Stimulated activated naive CD8-positive, alpha-beta T cell treated with anti-CD3 and anti-CD28 coated beads, Interleukin-15, Interleukin-2, amounts not matched to agents 100 ng/mL and 50 ng/mL, for 24 hours (primary cell): ENCODE measurements around the gene USH1G.
A peak's percentile ranks its signal among the peaks of the same experiment; 100 is the strongest.
"Not testable (repeated sequence)": the region's sequence is repeated elsewhere in the genome, so short reads cannot be mapped to it uniquely, and the experiment has no call there.

Source experiments
- H3K27ac Mint-ChIP-seq: one replicate; pipeline ENCODE4 v1.8.0; 2021; ENCODE audit warnings: mild to moderate bottlenecking, mixed read lengths
- H3K27me3 Mint-ChIP-seq: one replicate; pipeline ENCODE4 v1.8.0; 2021; ENCODE audit warnings: mixed read lengths
- H3K36me3 Mint-ChIP-seq: one replicate; pipeline ENCODE4 v1.8.0; 2021; ENCODE audit warnings: low read depth, mixed read lengths
- H3K4me1 Mint-ChIP-seq: one replicate; pipeline ENCODE4 v1.8.0; 2021; ENCODE audit warnings: low read depth, mixed read lengths
- H3K4me3 Mint-ChIP-seq: one replicate; pipeline ENCODE4 v1.8.0; 2021; ENCODE audit warnings: mild to moderate bottlenecking, mixed read lengths
- H3K9me3 Mint-ChIP-seq: one replicate; pipeline ENCODE4 v1.8.0; 2021; ENCODE audit warnings: mixed read lengths

The USH1G gene

GRCh38 chr17:74922694-74923537 lies at the start of gene USH1G:
USH1G (minus strand) TSS chr17:74923255; CDS start chr17:74923073, 182 bp downstream.
- Mint-ChIP-seq H3K27ac (no peak within 1 kb of the TSS), H3K36me3 (no peaks in the 10 kb centered on the region), H3K9me3 (no peaks in the 10 kb centered on the region), H3K27me3 (peaks cover 51% of the 10 kb centered on the region), H3K4me3 (no peak within 1 kb of the TSS), H3K4me1 (no peaks in the 10 kb centered on the region)

DNA sequence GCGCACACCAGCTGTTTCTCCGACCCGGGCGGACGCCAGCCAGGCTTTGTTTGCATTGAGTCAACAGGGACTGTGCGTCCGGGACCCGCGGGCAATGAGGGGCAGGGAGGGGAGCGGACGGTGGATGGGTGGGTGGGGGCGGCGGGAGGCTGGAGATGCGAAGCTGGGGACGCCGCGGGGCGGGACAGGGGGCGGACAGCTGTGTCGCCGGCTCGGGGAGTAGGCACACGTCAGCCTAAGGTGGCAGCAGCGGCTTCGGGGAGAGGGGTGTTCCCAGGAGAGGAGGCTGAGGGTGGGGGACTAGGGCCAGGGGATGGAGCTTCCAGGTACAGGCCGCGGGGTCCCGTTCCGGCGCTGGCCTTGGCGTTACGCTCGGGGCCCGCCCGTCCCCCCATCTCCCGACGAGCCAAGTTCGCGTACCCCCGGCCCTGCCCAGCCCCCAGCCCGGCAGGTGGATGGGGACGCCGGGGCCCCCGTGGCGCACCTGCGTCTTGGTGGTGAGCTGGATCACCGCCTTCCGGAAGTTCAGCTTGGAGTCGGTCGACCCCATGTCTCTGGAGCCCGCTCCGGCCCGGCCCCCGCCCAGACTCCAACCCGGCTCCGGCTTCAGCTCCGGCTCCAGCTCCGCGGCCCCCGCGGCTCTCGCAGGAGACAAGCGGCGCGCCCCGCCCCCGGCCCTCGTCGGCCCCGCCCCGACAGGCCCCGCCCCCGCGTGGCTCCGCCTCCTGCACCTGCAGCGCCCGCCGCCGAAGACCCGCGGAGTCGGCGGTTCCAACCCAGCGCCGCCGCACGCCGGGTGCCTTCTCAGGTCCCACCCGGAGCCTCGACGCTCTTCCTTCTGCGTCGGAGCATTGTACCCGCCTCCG lies 49.3 kb upstream of the USH1G start, which contains the start of gene HID1:
Gene HID1, minus strand, starts transcription at position 653 of the 866 bp plus-strand sequence. Its CDS starts 103 bp downstream, at position 550.
- Mint-ChIP-seq H3K36me3 (no peaks in the 10 kb centered on the region), H3K4me1 (peaks cover 5% of the 10 kb centered on the region), H3K27me3 (peaks cover 18% of the 10 kb centered on the region)

GRCh38 chr17:74971842-74972106 lies 48.7 kb upstream of the USH1G start:
- Mint-ChIP-seq H3K27ac (no peak overlapping the region), H3K4me1 (peaks cover 5% of the 10 kb centered on the region), H3K9me3 (no peaks in the 10 kb centered on the region), H3K27me3 (peaks cover 18% of the 10 kb centered on the region), H3K36me3 (no peaks in the 10 kb centered on the region), H3K4me3 (no peak overlapping the region)

More for the DNA sequence above, 49.3 kb upstream of the USH1G start, which contains the start of gene HID1:
- H3K27ac Mint-ChIP-seq = no peak within 1 kb of the TSS
- H3K4me3 Mint-ChIP-seq = peak within 1 kb of the TSS; percentile 76
- H3K9me3 Mint-ChIP-seq = no peaks in the 10 kb centered on the region

DNA sequence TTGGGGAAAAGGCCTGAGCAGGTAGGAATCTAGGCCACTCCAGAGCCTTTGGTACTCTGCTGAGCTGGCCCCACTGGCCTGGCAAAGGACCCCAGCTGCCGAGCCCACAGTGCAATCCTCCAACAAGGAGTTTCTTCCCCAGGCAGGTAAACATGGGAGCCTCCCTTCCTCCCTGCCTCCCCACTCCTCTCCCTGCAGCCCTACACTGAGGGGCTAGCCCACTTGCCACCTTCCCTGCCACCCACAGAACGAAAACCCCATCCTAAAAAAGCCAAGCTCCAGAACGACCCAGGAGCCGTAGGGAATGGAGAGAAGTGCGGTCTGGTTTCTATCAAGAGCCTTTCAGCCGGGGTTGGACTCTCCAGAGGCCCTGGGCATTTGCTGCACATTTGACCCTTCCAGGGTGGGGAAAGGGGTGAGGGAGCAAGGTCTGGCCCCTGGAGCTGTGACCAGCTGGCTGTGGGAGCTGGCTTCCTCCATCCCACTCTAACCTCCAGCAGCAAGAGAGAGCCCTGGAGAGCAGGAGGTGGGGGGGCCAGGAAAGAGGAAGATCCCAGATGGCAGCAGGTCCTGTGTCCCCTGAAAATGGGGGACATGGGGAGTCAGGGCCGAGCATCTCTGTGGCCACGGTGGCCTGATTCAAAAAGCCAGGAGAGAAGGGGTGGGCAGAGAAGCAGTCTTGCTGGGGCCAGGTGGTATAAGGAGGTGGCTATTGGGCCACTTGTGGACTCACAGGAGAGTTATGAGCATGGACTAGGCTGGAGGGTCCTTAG lies 48.2 kb upstream of the USH1G start:
- Mint-ChIP-seq H3K9me3 (no peaks in the 10 kb centered on the region), H3K27ac (no peak overlapping the region), H3K36me3 (no peaks in the 10 kb centered on the region), H3K4me1 (peaks cover 5% of the 10 kb centered on the region), H3K27me3 (peaks cover 18% of the 10 kb centered on the region), H3K4me3 (peak overlapping the region; percentile 35)

GRCh38 chr17:74970395-74970794 lies 47.3 kb upstream of the USH1G start:
- Mint-ChIP-seq H3K27me3 (peaks cover 15% of the 10 kb centered on the region), H3K27ac (no peak overlapping the region), H3K36me3 (no peaks in the 10 kb centered on the region), H3K9me3 (no peaks in the 10 kb centered on the region), H3K4me1 (peaks cover 5% of the 10 kb centered on the region), H3K4me3 (no peak overlapping the region)

DNA sequence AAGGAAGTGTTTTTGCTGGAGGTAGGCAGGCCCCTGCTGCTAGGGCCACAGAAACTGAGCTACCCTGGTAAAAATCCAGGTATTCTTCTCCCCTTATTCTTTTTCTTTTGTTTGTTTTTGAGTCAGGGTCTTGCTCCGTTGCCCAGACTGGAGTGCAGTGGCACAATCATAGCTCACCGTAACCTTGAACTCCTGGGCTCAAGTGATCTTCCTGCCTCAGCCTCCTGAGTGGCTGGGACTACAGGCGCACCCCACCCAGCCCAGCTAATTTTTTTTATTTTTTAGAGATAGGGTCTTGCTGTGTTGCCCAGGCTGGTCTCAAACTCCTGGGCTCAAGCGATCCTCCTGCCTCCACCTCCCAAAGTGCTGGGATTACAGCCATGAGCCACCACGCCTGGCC lies 46.4 kb upstream of the USH1G start:
- H3K4me3 Mint-ChIP-seq, H3K27ac Mint-ChIP-seq, H3K36me3 Mint-ChIP-seq, H3K4me1 Mint-ChIP-seq, H3K9me3 Mint-ChIP-seq: not testable (repeated sequence)
- peaks cover 11% of the 10 kb centered on the region for H3K27me3 Mint-ChIP-seq

DNA sequence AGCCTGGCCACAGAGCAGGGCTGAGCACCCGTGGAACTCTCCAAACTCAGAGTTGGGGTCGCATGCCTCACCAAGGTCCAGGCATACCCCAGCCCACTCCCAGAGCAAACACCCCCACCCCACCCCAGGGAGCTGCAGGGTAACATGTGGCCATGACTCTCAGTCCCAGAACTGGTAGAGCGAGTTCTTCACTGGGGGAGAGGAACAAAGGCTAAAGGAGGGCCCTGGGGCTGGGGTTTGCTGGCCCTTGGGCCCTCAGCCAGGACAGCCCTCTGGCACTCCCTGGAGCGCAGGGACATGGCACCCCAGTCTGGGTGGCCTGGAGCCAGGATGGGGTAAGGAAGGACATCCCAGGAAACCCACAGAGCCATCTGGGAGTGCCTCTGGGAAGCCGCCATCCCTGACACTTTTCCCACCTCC lies 45.3 kb upstream of the USH1G start:
- Mint-ChIP-seq H3K27ac (no peak overlapping the region), H3K4me3 (no peak overlapping the region), H3K4me1 (peaks cover 5% of the 10 kb centered on the region), H3K9me3 (no peaks in the 10 kb centered on the region), H3K36me3 (no peaks in the 10 kb centered on the region), H3K27me3 (peaks cover 7% of the 10 kb centered on the region)

DNA sequence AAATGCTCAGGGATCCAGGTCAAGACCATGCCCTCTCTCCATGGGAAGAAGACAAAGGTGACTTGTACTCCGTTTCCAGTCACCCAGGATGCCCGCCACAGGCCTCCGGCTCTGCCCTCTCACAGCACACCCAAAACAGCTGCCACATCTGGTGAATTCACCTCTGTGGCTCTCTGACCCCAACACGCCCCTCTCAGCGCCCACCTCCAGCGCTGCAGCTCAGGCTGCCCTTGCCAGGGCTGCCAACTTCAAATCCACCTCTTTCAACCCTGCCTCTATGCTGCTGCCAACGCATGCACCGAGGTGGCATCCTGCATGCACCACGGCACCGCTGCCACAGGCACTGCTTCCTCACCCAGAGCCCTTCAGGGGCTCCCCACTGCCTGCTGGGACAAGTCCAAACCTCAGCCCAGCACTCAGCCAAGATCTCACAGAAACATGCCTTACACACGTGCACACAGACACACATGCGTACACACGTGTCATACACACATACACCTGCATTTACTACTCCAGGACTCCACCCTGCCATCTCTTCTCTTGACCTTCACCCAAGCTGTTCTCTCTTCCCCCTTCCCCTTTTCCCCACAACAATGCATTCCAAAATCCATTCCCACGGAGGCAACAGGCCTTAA lies 42.0 kb upstream of the USH1G start:
- H3K27ac Mint-ChIP-seq = no peak overlapping the region

GRCh38 chr17:74964246-74964761 lies 41.2 kb upstream of the USH1G start:
- Mint-ChIP-seq H3K9me3 (no peaks in the 10 kb centered on the region), H3K4me3 (no peak overlapping the region), H3K36me3 (no peaks in the 10 kb centered on the region), H3K27ac (no peak overlapping the region), H3K27me3 (no peaks in the 10 kb centered on the region), H3K4me1 (peaks cover 7% of the 10 kb centered on the region)

More for the DNA sequence above, 42.0 kb upstream of the USH1G start:
- Mint-ChIP-seq H3K36me3 (no peaks in the 10 kb centered on the region), H3K9me3 (no peaks in the 10 kb centered on the region), H3K4me3 (no peak overlapping the region), H3K4me1 (peaks cover 7% of the 10 kb centered on the region), H3K27me3 (no peaks in the 10 kb centered on the region)

DNA sequence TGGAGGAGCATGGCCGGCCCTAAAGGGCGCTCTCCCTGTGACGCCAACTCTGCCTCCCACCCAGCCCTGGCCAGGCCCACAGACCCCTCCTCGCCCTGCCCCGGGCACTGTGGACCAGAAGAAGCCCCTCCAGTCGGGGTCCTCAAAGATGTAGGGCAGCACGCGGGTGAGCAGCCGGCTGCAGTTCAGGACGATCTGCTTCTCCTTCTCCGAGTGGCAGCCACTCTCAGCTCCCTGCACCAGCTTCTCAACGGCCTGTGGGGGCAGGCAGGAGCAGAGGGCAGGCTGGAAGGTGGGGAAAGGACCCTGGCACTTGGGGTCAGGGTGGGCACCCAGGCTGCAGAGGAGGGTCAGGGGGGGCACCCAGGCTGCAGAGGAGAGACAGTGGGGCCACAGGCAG lies 40.6 kb upstream of the USH1G start:
- no peaks in the 10 kb centered on the region for H3K27me3 Mint-ChIP-seq
- no peak overlapping the region for H3K27ac Mint-ChIP-seq
- H3K4me1 Mint-ChIP-seq = peaks cover 7% of the 10 kb centered on the region
- no peaks in the 10 kb centered on the region for H3K36me3 Mint-ChIP-seq
- H3K4me3 Mint-ChIP-seq = no peak overlapping the region
- no peaks in the 10 kb centered on the region for H3K9me3 Mint-ChIP-seq

DNA sequence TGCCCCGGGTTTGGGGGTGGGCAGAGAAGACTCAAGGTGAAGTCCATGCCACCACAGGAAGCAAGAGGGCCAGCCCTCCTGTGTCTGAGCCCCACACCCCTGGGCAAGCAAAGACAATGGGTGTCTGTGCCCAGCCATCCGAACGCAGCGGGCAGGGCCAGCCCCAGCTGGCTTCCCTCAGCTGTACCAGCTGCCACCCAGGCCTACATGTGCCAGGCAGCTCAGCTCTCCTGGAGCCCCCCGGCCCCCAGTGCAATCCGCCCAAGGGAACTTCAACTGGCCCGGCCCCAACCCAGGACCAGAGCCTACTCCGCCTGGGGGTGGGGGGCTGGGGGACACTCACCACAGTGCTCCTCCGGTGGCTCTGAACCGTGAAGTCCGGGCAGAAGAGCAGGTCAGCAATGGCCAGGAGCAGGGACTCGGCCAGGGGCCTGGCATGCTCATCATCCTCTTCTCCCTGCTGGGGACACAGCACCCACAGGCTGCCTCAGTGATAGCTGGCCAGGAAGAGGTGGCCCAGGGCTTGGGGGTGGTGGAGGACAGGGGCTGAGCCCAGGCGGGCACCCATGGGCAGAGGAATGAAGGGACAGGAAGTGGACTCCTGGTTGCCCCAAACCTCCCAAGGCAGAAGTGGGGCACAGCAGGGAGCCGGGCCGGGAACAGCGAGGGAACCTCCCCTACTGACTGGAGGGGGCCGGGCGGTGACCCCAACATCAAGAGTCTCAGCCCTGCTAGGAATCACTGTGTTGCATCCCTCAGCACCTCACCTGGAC lies 39.8 kb upstream of the USH1G start:
- H3K27ac Mint-ChIP-seq = no peak overlapping the region
- H3K36me3 Mint-ChIP-seq = no peaks in the 10 kb centered on the region
- no peaks in the 10 kb centered on the region for H3K9me3 Mint-ChIP-seq
- no peak overlapping the region for H3K4me3 Mint-ChIP-seq
- no peaks in the 10 kb centered on the region for H3K27me3 Mint-ChIP-seq
- H3K4me1 Mint-ChIP-seq = peaks cover 7% of the 10 kb centered on the region

GRCh38 chr17:74961657-74962350 lies 38.7 kb upstream of the USH1G start:
- H3K27me3 Mint-ChIP-seq = no peaks in the 10 kb centered on the region
- no peaks in the 10 kb centered on the region for H3K36me3 Mint-ChIP-seq
- H3K27ac Mint-ChIP-seq = no peak overlapping the region
- H3K9me3 Mint-ChIP-seq = no peaks in the 10 kb centered on the region
- H3K4me3 Mint-ChIP-seq = no peak overlapping the region
- H3K4me1 Mint-ChIP-seq = peaks cover 7% of the 10 kb centered on the region

DNA sequence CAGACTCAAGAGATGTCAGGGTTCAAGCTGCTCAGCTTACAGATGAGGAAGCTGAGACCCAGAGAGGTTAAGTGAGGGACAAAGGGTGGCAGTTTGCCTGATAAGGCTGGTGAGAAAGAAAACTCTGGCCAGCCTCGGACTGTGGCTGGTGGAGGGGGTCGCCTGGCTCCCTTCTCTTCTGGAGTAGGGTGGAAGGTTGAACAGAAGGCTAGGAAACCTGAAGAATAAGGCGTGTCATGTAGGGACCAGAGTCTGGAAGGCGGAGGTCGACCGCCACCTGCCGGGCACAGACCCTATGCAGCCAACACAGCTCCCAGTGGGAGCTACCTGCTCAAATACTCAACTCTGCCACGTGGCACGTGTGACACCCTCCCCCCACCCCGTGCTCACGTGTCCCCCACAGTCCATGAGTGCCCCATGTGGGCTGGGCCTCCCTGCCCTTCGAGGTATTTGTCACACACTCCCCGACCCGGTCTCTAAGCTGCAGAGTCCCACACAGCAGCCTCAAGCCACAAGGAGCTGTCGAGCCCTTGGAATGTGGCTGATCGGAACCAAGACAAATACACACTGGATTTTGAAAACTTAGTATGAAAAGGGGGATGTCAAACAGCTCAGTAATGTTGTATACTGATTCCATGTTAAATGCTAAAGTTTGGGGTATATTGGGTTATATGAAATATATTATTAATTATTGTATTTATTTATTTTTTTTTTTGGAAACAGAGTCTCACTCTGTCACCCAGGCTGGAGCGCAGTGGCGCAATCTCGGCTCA lies 37.7 kb upstream of the USH1G start:
- no peaks in the 10 kb centered on the region for H3K27me3 Mint-ChIP-seq
- no peaks in the 10 kb centered on the region for H3K36me3 Mint-ChIP-seq
- H3K9me3 Mint-ChIP-seq = no peaks in the 10 kb centered on the region
- H3K27ac Mint-ChIP-seq = no peak overlapping the region
- peaks cover 7% of the 10 kb centered on the region for H3K4me1 Mint-ChIP-seq
- no peak overlapping the region for H3K4me3 Mint-ChIP-seq
